ENCODE measurements around the gene C2orf69. TPM values are rescaled to one million over a fixed set of nuclear protein-coding genes. Genes with fewer than 3 reads are reported as not detected.
"Not testable (repeated sequence)": the region's sequence is repeated elsewhere in the genome, so short reads cannot be mapped to it uniquely, and the experiment has no call there.

C2orf69 gene
- total and polyA plus RNA-seq, 2 of the 8 experiments (the other 6 are each of a cell fraction or from before 2014, with no cell fraction given): 3.9 to 32.0 TPM

DNA sequence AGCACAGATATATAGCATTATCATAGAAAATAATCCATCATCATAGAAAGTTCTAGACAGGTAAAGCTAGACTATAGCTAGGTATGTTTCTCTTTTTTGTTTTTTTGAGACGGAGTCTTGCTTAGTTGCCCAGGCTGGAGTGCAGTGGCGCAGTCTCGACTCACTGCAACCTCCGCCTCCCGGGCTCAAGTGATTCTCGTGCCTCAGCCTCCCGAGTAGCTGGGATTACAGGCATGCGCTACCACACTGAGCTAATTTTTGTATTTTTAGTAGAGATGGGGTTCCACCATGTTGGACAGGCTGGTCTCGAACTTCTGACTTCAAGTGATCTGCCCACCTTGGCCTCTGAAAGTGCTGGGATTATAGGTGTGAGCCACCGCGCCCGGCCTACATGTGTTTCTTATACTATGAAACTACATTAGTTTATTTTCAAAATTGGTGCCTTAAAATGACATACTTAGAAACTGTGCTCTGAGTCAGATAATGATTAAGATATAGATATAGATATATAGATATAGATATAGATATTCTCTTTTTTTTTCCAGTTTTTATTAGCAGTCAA is 1.5 kb downstream of the C2orf69 start:
- H3K9ac ChIP-seq (replicated peaks in 1 of 4; ENCODE audit: extremely low read depth in 1 of 4, low read depth in 3 of 4, low read length in 3 of 4); H3K23ac ChIP-seq (ENCODE audit: insufficient read length); H2AFZ ChIP-seq (ENCODE audit: low read length); DNase-seq (ENCODE audit: low read depth in 1 of 2, low spot score in 2 of 2); H2BK5ac ChIP-seq (ENCODE audit: low read depth, low read length); H3K27ac ChIP-seq (ENCODE audit: low read depth, low read length); H2BK15ac ChIP-seq (ENCODE audit: low read length); H2AK5ac ChIP-seq (ENCODE audit: low read depth, low read length); H2BK20ac ChIP-seq (ENCODE audit: low read length); H3K4ac ChIP-seq (replicated peaks; ENCODE audit: insufficient read length, low read depth, low read length); H3K79me1 ChIP-seq (ENCODE audit: low read depth, low read length); H3K18ac ChIP-seq (ENCODE audit: extremely low read depth, low read length); H2BK120ac ChIP-seq (replicated peaks; ENCODE audit: low read depth, low read length); H4K20me1 ChIP-seq (replicated peaks in 1 of 2; ENCODE audit: control insufficient read depth in 1 of 2, insufficient read depth in 2 of 2, low read length in 2 of 2); H2BK12ac ChIP-seq (ENCODE audit: low read depth, low read length); H3K23me2 ChIP-seq (ENCODE audit: low read depth, low read length); H3K27me3 ChIP-seq (replicated peaks in 1 of 4; ENCODE audit: control insufficient read depth in 3 of 4, extremely low read depth in 1 of 4, insufficient read depth in 3 of 4, low read length in 3 of 4); H4K91ac ChIP-seq (replicated peaks; ENCODE audit: insufficient read length, low read length); H3K4me1 ChIP-seq (replicated peaks in 1 of 4; ENCODE audit: control insufficient read depth in 3 of 4, insufficient read depth in 4 of 4, low read length in 3 of 4); H3K56ac ChIP-seq (replicated peaks; ENCODE audit: insufficient read length, low read depth, low read length); H4K8ac ChIP-seq (ENCODE audit: extremely low read depth, insufficient read depth, low read length); FAIRE-seq; H3K14ac ChIP-seq (ENCODE audit: insufficient read length); H4K5ac ChIP-seq (ENCODE audit: insufficient read length, low read depth, low read length): not testable (repeated sequence)
- 93% methylated on average over 12 of the region's 12 CpGs; no CpG with 5 or more reads in 1 of the 2 experiments for WGBS, 2 experiments (ENCODE audit: extremely low coverage in 1 of 2, insufficient coverage in 1 of 2, insufficient read length in 1 of 2, insufficient replicate concordance in 2 of 2, low coverage in 1 of 2, low lambda C conversion rate in 2 of 2, missing lambda C conversion rate in 1 of 2)
- Histone ChIP-seq H3K4me3 (ENCODE audit: extremely low read depth in 1 of 4, insufficient read depth in 2 of 4, low read depth in 3 of 4, low read length in 4 of 4) (peak overlapping the region; percentile 88 to 97 (median 92)), H3K36me3 (ENCODE audit: control insufficient read depth in 2 of 4, insufficient read depth in 4 of 4, low read length in 3 of 4) (peaks cover 6 to 36% (median 17%) of the 10 kb centered on the region in 4 experiments), H3K9me3 (ENCODE audit: insufficient read depth in 2 of 2, low read depth in 1 of 2, low read length in 1 of 2) (peaks cover 15 to 16% of the 10 kb centered on the region in 2 experiments), H3K79me2 (ENCODE audit: control insufficient read depth in 1 of 2, insufficient read depth in 2 of 2, low read length in 2 of 2) (peaks cover 40 to 58% of the 10 kb centered on the region in 2 experiments), H3K4me2 (ENCODE audit: insufficient read depth in 1 of 2, low read depth in 2 of 2, low read length in 2 of 2) (peak overlapping the region; percentile 81 to 89)
- CTCF ChIA-PET (ENCODE audit: partially characterized antibody): interaction anchor here (0.8 to 1.6 kb wide), 5 partner anchors 11 to 208 kb away, joined by 3 to 4 read pairs (median 3); no protein-coding TSS in a partner anchor
- POLR2A ChIA-PET (ENCODE audit: partially characterized antibody): interaction anchor here (0.6 to 2.7 kb wide), 7 partner anchors 13 to 156 kb away, joined by 3 to 7 read pairs (median 4); no protein-coding TSS in a partner anchor

Measured in H1 (cell line).